HG03097 (cell line): Measurements from ENCODE around the gene FRAS1.
"Not testable (repeated sequence)": the region's sequence is repeated elsewhere in the genome, so short reads cannot be mapped to it uniquely, and the experiment has no call there.

Experiments used
- ATAC-seq: cut with Tn5 transposase; IDR thresholded peaks from one replicate; pipeline ENCODE4 v1.9.1; 2021; ENCODE audit not compliant: unreplicated experiment, low FRiP score

The FRAS1 gene

DNA sequence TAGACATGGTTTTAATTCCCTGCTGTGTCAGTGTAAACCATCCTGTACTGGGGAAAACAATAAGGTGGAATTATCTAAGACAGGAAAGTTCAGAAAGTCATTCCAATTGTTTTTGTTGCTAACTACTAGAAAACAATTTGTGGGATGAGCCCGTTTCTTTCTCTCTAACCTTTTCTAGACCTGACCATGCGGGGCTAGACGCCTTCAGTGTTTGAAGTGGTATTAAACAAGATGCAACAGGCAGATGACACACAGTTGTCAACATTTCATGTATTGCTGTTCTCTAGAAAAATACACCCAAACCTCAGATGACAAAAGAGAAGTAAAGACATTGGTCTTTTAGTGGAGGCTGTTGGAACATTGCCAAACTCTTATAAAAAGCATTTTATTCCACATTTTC lies 105.7 kb downstream of the FRAS1 start:
- no peak for ATAC-seq

DNA sequence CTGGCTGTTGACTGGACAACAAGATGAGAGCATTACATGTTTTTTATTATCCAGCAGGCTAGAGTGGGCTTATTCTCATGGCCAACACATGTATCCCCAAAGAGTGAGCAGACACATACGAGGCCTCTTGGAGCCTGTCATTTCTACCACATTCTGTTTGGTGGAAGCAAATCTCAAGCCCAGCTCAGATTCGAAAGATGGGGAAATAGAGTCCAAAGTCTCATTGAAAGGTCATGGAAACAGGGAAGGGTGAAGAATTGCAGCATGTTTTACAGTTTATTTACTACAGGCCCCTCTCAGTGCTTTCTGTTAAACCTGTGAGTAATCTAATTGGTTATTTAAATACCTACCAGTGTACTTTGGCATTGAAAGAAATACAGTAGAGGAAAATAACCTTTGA lies 108.6 kb downstream of the FRAS1 start:
- ATAC-seq, result no peak

DNA sequence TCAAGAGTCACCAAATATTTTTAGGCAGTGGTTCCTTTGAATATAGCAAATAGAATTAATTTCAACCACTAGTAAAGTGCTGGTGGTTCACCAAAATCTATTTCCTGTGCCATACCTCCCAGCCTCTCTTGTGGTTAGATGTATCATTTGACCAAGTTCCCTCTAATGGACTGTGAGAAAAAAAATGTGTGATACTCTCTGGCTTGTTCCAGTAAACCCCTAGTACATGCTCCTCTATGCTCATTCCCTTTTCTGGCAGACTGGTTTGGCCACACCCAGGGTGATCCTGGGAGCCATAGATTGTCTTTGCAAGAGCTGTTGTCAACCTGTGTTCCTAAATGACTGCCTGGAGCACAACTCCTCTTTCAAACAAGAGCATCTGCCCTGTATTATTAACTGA lies 109.5 kb downstream of the FRAS1 start:
- no peak for ATAC-seq

DNA sequence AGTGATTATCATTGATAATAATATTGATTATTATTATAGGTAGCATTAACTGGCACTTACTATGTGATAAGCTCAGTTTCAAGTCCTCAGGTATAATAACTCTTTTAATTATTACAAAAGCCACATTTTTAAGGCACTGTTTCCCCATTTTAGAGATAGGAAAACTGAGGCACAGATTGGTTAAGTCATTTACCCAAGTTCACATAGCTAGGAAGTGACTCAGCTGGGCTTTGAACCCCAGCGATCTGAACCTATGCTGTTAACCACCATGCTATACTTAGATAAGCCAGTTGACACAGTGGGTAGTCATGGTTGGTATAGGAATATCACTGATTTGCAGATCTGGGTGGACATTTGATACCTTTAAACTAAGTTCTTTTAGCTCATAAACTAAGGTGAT lies 110.4 kb downstream of the FRAS1 start:
- no peak for ATAC-seq

DNA sequence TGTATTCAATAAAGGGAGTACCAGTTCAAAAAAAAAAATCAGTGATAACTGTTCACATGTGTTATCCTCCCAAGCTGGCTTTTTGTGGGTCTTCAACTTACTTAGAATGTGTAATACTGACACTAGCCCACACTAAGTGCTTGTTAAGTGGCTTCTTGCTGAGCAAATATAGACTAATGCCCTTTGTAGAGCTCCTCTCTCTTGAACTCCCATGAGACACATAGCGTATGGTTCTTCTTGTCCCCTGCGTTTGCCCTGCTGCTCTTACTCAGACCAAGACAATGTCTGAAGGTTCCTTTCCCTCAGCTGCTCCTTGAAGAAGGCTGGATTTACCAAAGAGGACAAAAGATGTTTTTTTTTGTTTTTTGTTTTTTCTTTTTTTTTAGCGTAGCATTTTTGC lies 110.9 kb downstream of the FRAS1 start:
- ATAC-seq, result no peak

DNA sequence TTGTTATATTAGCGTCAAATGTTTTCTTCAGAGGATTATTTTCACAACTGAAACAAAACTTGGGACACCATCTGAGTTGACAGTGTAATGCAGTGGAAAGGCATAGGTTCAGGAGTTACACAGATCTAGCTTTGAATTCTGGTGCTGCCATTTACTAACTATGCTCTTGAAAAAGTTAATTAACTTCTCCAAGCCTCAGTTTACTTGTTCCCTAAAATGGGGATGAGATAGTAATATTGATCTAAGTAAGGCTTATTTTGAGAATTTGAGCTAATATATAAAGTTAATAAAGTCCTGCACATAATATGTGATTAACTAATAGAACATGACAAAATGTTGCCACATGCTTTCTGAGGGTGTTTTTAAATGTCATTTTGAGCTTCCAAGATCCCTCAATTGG lies 112.6 kb downstream of the FRAS1 start:
- ATAC-seq, result no peak

DNA sequence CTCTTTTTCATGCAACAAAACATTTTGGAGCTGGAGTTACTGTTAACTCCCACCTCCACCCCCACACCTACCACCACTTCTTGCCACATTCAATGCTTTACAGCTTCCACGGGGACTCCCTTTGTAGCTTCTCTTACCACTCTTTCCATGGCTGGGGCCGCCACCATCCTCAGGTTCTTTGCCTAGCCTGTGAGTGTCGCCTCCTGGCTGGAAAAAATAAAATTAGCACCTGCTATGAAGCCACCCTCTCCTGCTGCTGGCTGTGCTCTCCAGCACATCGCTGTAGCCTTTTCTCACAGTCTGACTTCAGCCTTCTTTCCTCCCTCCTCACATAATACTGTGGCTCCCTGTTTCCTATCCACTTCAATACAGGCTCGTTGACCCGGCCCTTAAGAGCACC lies 114.4 kb downstream of the FRAS1 start:
- ATAC-seq, result no peak

DNA sequence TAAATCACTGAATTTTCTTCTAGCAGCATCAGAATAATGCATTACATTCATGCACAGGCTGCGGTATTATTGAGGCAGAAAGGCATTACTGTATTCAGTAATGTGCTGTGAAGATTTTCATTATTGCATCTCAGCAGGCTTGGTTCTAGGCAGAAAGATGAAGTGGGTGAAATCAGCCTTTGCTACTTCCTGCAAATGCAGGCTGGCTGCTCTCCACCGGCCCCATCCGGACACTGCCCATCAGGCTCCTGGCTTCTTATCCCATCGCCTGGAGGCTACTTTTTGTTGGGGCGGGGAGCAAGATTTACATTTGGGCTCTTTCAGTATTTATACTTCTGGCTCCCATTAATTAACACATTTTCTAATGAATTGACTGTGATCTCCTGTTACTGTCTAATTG lies 117.8 kb downstream of the FRAS1 start:
- no peak for ATAC-seq

DNA sequence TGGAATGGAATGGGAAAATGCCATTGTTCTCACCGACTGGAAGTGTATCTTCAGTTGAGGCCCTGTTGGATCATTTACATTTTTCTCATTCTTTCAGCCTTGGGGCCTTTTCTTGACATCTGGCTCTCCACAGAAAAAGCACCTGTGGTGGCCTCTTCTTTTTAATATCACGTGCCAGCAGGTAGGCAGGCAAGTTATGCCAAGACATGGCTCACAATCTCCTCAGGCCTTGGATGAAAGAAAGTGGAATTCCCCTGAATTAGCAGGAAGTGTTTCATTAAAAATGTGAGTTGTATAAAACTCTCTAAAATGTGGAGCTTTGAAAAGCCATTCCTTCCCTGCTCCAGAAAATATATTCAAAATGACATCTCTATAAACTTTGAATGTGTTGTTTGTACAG lies 122.1 kb downstream of the FRAS1 start:
- ATAC-seq, result no peak

DNA sequence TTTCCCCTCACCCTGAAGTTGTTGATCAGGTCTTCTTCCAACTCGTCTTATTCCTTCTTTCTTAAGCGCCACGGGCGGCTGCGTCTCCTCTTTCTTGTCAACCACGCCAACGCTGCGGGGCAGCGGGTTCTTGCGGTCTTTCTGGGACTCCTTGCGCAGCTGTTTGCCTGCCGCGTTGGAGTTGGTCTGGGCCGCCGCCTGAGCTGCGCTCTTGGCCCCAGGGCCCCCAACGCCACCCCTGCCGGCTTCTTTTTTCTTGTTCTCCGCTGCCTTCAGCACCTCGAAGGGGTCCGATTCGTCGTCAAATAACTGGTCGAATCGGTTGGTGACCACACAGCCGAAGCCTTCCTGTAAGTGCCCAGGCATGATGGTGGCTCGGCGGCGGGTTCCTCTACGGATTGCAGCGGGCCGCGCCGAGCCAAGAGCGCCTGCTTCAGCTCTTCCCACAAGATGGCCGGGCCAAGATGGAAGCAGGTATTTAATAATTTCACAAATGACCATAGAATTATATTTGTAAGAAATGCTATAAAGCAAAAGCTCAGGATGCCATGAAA lies 124.6 kb downstream of the FRAS1 start:
- not testable (repeated sequence) for ATAC-seq

DNA sequence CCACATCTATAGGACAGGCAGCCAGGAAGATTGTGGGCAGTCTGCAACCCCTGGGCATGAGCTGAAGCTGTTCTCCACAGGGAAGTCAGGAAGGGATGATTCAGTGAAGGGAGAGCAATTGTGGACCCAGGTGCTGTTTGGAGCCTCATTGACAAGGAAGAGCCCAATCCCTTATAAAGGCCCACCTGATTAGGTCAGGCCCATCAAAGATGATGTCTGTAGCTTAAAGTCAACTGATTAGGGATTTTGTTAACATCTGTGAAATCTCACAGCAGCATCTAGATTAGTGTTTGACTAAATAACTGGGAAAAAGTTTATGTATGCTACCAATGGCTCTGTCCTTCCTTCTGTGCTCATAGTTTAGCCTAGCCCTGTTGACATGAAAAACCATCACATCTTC lies 127.5 kb downstream of the FRAS1 start:
- no peak for ATAC-seq

DNA sequence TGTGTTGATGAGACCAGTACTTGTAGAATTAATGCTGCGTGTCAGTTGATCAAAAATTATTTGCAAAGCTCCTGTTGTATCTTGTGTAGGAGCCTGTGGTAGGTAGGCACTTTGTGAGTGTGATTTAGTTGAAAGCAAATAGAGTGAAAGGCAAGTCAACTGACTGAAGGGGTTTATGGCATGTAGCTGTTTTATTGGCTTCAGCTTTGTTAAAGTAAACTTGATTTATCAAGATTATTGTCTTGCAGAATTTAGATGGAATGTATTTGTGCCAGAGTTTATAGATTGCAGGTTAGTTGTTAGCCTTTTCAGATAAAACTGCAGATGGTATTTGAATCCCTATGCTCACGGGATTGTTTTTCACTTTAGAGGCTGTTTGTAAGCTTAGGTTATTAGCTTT lies 128.0 kb downstream of the FRAS1 start:
- ATAC-seq, result no peak

DNA sequence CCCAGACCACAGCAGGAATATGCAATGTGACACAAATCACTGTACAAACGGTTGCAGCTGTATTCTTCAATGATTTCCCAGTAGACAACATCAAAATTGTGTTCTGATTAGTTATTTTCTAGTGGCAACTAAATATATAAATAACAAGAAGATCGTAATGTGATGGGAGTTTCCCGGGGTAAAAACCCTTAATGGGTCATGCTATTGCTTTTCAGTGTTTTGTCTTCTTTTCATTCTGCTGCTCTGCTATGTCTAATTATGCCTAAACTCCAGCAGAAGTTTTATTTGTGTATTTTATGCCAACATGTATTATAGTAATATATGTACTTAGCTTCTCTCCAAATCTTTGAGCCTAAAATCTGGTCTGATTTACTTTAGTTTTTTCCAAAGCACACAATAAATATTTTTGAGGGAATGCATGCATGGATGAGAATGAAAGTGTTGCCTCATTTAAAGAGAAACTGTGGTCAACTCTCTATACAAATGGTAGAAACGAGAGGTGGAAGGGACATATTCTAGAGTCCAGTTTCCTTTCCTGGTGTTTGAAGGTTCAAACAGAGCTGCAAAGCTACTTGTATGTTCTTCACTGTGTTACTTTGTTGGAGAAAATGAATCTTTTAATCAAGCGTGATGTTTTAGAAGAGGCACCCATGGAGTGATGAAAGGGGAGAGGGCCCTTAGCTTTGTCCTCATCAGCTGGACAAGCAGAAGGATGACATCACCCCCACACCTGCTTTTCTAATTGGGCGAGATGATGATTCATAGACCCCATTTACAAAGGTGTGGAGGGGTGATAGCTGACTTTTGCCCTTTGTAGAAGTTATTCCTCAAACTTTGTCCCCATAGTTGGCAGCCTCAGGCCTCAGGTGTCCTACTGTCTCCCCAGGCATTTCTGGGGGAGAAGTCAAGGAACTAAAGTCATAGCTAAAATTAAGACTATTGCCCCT lies 129.7 kb downstream of the FRAS1 start:
- no peak for ATAC-seq

DNA sequence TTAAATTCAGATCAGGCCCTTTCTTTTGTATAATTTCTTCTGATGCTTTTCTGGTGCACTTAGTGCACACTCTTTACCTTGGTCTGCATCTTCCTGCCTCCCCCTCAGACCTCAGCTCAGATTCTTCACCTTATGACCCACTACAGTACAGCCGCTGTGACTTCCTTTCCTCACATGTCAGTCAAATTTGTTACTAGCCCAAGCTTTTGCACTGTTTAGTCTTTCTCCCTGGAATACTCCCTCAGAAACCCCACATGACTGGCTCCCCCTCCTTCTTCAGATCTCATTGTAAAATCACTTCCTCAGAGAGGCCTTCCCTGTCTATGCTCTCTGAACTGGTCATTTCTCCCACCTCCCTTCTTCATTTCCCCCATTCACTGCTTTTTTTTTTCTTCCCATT lies 132.9 kb downstream of the FRAS1 start:
- no peak for ATAC-seq

DNA sequence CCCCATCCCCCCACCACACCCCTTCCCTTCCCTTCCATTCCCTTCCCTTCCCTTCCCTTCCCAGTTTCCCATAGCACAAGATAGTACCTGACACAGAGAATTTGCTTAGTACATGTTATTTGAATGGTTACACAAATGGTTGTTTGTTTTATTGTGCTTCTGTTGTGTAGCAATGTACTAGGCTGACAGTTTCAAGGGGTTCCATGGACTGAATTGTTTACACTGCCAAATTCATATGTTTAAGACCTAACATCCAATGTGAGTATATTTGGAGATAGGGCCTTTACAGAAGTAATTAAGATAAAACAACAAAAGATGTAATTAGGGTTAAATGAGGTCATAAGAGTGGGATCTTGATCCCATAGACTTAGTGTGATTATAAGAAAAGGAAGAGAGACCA lies 133.5 kb downstream of the FRAS1 start:
- ATAC-seq, result no peak

DNA sequence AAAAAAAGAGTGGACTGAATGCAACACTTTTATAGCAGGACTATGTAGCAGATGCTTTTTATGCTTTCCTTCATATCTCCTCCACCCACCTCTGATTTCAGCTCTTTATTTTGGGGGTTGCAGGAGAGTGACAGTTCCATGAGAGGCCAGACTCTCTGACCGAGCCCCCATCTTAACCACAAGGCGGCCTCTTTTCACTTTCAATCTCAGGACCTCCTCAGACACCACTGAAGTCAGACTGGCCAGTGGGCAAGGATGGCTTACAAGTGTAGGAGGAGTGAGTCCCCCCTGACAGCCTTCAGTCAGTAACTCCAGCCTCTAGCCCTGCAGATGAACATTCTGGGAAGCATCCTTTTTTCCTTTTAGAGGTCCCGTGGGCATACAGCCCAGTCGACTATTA lies 140.8 kb downstream of the FRAS1 start:
- ATAC-seq, result no peak

DNA sequence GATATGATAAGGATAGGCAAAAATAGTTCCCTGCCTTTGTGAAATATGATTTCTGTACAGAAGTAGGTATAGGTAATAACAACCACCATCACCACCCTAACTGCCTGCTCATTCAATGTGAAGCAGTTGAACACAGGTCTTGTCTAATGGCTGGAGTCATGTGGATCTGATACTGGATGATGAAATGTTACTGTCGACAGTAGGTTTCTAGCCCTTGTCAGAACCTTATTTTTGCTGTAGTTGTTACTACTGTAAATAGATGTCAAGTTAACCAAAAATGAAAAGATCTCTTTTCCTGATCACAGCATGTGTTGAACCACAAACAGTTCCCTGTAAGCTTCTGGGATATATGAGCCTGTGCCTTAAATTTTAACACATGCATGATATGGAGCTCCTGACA lies 142.9 kb downstream of the FRAS1 start:
- no peak for ATAC-seq

DNA sequence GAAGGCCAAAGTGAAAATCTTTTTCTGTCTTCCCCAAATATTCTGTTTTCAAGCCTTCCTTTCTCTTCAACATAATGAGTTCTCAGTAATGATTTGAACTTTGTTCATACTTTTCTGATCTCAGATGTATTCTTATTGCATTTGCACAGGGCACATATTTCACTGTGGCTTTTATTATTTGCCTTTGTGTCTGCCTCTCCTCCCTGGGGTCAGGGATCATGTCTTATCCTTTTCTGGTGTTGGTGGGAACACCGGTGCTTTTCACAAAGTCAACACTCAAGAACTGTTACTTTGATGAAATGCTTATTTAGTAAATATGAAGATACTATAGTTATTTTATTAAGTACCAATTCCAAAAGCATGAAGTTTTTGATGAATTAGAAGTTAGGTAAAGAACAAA lies 143.8 kb downstream of the FRAS1 start:
- ATAC-seq, result no peak

DNA sequence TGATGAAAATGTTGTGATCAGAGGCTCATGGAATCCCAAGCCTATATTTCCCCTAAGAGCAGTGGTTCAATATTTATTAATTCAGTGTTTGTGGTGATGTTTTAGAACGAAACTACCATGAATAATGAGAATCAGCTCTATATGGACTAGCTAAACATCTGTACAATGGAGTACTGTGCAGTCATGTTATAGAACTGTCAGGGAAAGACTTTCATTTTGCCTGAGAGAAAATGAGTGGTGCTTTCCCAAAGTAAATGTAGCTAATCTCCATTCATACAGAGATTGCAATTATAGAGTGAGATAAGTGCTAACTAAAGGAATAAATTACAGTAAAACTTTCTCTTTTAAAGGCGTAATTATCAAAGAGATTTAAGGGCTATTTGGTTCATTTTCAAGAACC lies 147.1 kb downstream of the FRAS1 start:
- ATAC-seq, result no peak

DNA sequence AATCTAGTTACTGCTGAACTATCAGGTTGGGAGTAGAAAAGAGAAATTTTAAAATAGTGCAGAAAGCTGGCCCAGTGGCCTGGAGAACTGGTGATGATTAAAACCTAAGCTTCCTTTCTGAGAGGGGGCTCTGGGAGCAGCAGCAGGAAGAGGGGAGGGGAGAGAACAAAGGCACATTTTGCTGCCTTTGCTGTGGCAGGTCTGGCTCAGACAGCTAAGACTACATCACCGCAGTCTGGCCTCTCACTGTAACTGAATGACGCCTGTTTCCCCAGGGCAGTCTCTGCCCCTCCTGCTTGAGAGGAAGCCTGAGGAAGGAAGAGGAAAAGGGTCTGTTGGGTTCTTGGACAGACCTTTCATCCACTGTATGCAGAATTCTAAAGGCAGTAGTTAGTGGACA lies 148.5 kb downstream of the FRAS1 start:
- ATAC-seq, result no peak

DNA sequence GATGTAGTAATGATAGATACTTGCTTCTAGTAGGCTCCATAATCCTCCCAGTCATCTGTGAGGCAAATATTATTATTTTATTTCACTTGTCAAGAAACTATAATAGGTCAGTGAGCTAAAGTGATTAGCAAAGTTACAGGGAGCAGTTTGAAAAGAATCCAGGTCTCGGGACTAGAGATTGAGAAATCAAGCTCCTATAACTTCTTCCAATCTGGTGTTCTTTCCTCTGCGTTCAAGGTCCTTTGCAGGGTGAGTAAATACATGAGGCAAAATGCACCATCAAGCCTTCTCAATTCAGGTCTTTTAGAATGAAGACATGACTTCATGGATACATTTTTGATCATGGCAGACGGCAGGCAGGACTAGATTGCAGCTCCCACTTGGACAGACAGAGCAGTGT lies 150.4 kb downstream of the FRAS1 start:
- no peak for ATAC-seq

DNA sequence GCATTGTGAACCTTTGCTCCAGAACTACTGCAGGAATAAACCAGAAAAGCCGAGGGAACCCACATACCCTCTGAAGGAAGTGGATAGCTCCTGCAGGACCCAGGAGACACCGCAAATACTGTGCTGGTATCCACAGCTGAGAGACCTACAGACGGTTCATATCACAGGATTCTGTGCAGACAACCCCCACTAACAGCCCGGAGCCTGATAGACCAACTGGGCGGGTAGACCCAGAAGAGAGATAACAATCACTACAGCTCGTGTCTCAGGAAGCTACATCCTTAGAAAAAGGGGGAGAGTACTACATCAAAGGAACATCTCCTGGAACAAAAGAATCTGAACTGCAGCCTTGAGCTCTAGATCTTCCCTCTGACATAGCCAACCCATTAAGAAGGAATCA lies 150.8 kb downstream of the FRAS1 start:
- no peak for ATAC-seq
